A673 (cell line): ENCODE results near the gene HTN3. TPM values are rescaled to one million over a fixed set of nuclear protein-coding genes. Genes with fewer than 3 reads are reported as not detected.
"Not testable (repeated sequence)": the region's sequence is repeated elsewhere in the genome, so short reads cannot be mapped to it uniquely, and the experiment has no call there.

Experiments used
- Bru-seq: library from RNA; stranded (reverse); fragments of 400-500 nt; gene quantifications from one replicate; lab custom pipeline; 2021; lab: Mats Ljungman, UMichigan
- BruChase-seq, 2 experiments: library from RNA; stranded (reverse); fragments of 400-500 nt; gene quantifications; one replicate each; lab custom pipeline; 2021; lab: Mats Ljungman, UMichigan
- BruUV-seq: library from RNA; stranded (reverse); fragments of 400-500 nt; replicated peaks from 2 replicates; lab custom pipeline; 2021; lab: Mats Ljungman, UMichigan
- CTCF ChIA-PET: fragments of 300-600 bp; sonication (Branson Sonifier 250); formaldehyde crosslinking; loops from one replicate; lab custom pipeline; 2022; ENCODE audit warnings: antibody characterized with exemption; lab: Charles Lee
- POLR2A ChIA-PET: fragments of 300-600 bp; sonication (Branson Sonifier 250); formaldehyde crosslinking; loops from one replicate; lab custom pipeline; 2022; ENCODE audit warnings: antibody characterized with exemption; ENCODE audit not compliant: low non-redundant PET; lab: Charles Lee
- DNase-seq: peaks from one replicate; pipeline ENCODE4 v3.0.0-alpha.2; 2015; ENCODE audit warnings: low spot score
- H3K27ac ChIP-seq: fragments of 200-600 bp; sonication (generic); 2 replicates; pipeline ENCODE4 v1.5.1; 2016; ENCODE audit warnings: mixed run types, low read depth, mild to moderate bottlenecking, mixed read lengths, antibody characterized with exemption, low read length; ENCODE audit not compliant: poor library complexity, severe bottlenecking
- H3K27me3 ChIP-seq: fragments of 200-600 bp; sonication (generic); replicated peaks from 2 replicates; pipeline ENCODE4 v1.6.1; 2017; ENCODE audit warnings: mixed run types, low read depth, mild to moderate bottlenecking, mixed read lengths, antibody characterized with exemption, low read length; ENCODE audit not compliant: insufficient read depth, poor library complexity
- H3K36me3 ChIP-seq: fragments of 200-600 bp; sonication (generic); 2 replicates; pipeline ENCODE4 v1.6.1; 2016; ENCODE audit warnings: mixed run types, mild to moderate bottlenecking, mixed read lengths, antibody characterized with exemption, low read length; ENCODE audit not compliant: insufficient read depth, poor library complexity, severe bottlenecking
- H3K4me1 ChIP-seq: fragments of 200-600 bp; sonication (generic); 2 replicates; pipeline ENCODE4 v1.6.1; 2017; ENCODE audit warnings: mixed run types, mild to moderate bottlenecking, mixed read lengths, antibody characterized with exemption, low read length; ENCODE audit not compliant: insufficient read depth, poor library complexity, severe bottlenecking
- H3K4me3 ChIP-seq: fragments of 200-600 bp; sonication (generic); 2 replicates; pipeline ENCODE4 v1.5.1; 2016; ENCODE audit warnings: low read depth, mixed run types, mild to moderate bottlenecking, mixed read lengths, low read length; ENCODE audit not compliant: poor library complexity, severe bottlenecking
- H3K9me3 ChIP-seq: fragments of 200-600 bp; sonication (generic); 2 replicates; pipeline ENCODE4 v1.6.1; 2016; ENCODE audit warnings: mixed run types, low read depth, mild to moderate bottlenecking, mixed read lengths, antibody characterized with exemption, low read length; ENCODE audit not compliant: poor library complexity, severe bottlenecking
- CTCF ChIP-seq: fragments of 300-800, 200-600 bp; sonication (generic); conservative IDR thresholded peaks from 2 replicates; pipeline ENCODE4 v1.5.1; 2017; ENCODE audit warnings: low read depth, mild to moderate bottlenecking, antibody characterized with exemption, low read length, moderate library complexity, mixed read lengths
- EZH2 ChIP-seq: fragments of 200-600 bp; sonication (generic); IDR thresholded peaks from 2 replicates; pipeline ENCODE4 v1.6.1; 2017; ENCODE audit warnings: borderline replicate concordance, low read depth, mild to moderate bottlenecking, mixed read lengths, antibody characterized with exemption, low read length; ENCODE audit not compliant: poor library complexity, severe bottlenecking
- intact Hi-C: fragments of 100-400 bp; cut with micrococcal nuclease; formaldehyde crosslinking; loops from one replicate; pipeline ENCODE4 v1.10.0; 2022; ENCODE audit not compliant: unreplicated experiment
- long read RNA-seq: library from polyadenylated mRNA; stranded (forward); transcript quantifications from one replicate; pipeline ENCODE4 v2.0.0, GENCODE V29; 2022
- total RNA-seq: library from RNA; stranded (reverse); gene quantifications from 2 replicates; pipeline ENCODE4 v1.2.3, GENCODE V29; 2021

HTN3 gene
- total RNA-seq: not detected in 2 replicates
- not detected for Bru-seq, nascent RNA
- not detected for BruChase-seq, experiment 1, labeled RNA remaining after a 2-hour chase
- not detected for BruChase-seq, experiment 2, labeled RNA remaining after a 6-hour chase
- long read RNA-seq: 0 reads

- H3K27me3 ChIP-seq, DNase-seq, H3K36me3 ChIP-seq, POLR2A ChIA-PET, H3K4me3 ChIP-seq, H3K9me3 ChIP-seq, H3K27ac ChIP-seq, CTCF ChIA-PET, H3K4me1 ChIP-seq, BruUV-seq, intact Hi-C loops: not testable (repeated sequence)
Measured at GRCh38 chr4:70028159-70028558, at the start of gene HTN3. Gene HTN3 (plus strand): TSS chr4:70028459. CDS start chr4:70030741, 2,282 bp downstream.

- ChIA-PET CTCF (no interaction called here), POLR2A (no interaction called here)
- H3K4me3 ChIP-seq: no peak overlapping the region
- no peaks in the 10 kb centered on the region for H3K36me3 ChIP-seq
- no TSS peak for BruUV-seq
- H3K4me1 ChIP-seq: no peaks in the 10 kb centered on the region
- no peaks in the 10 kb centered on the region for H3K27me3 ChIP-seq
- no peak overlapping the region for H3K27ac ChIP-seq
- H3K9me3 ChIP-seq: no peaks in the 10 kb centered on the region
- DNase-seq: peak; percentile 0
- intact Hi-C loops: no loop called here
- TF ChIP-seq CTCF: no peak
- no peak for TF ChIP-seq EZH2
Measured at GRCh38 chr4:69984030-69984443, 44.2 kb upstream of the HTN3 start.

GRCh38 chr4:69986663-69987062 lies 41.6 kb upstream of the HTN3 start:
- Histone ChIP-seq H3K27me3 (no peaks in the 10 kb centered on the region), H3K4me1 (no peaks in the 10 kb centered on the region), H3K9me3 (no peaks in the 10 kb centered on the region), H3K27ac (no peak overlapping the region), H3K4me3 (no peak overlapping the region), H3K36me3 (no peaks in the 10 kb centered on the region)
- no TSS peak for BruUV-seq
- intact Hi-C loops: no loop called here
- CTCF ChIA-PET: no interaction called here
- POLR2A ChIA-PET: no interaction called here
- TF ChIP-seq EZH2 (no peak), CTCF (no peak)
- DNase-seq: no peak

GRCh38 chr4:69991016-69991415 lies 37.2 kb upstream of the HTN3 start:
- TF ChIP-seq CTCF (no peak), EZH2 (no peak)
- no TSS peak for BruUV-seq
- Histone ChIP-seq H3K4me1 (no peaks in the 10 kb centered on the region), H3K27ac (no peak overlapping the region), H3K36me3 (no peaks in the 10 kb centered on the region), H3K4me3 (no peak overlapping the region), H3K27me3 (no peaks in the 10 kb centered on the region), H3K9me3 (no peaks in the 10 kb centered on the region)
- no peak for DNase-seq
- ChIA-PET CTCF (no interaction called here), POLR2A (no interaction called here)
- intact Hi-C loops: no loop called here
